ENCODE data around the gene TNNI2. TPM values are rescaled to one million over a fixed set of nuclear protein-coding genes. Genes with fewer than 3 reads are reported as not detected.

The TNNI2 gene
- total RNA-seq, 1 experiment from 2014 or later: not detected

DNA sequence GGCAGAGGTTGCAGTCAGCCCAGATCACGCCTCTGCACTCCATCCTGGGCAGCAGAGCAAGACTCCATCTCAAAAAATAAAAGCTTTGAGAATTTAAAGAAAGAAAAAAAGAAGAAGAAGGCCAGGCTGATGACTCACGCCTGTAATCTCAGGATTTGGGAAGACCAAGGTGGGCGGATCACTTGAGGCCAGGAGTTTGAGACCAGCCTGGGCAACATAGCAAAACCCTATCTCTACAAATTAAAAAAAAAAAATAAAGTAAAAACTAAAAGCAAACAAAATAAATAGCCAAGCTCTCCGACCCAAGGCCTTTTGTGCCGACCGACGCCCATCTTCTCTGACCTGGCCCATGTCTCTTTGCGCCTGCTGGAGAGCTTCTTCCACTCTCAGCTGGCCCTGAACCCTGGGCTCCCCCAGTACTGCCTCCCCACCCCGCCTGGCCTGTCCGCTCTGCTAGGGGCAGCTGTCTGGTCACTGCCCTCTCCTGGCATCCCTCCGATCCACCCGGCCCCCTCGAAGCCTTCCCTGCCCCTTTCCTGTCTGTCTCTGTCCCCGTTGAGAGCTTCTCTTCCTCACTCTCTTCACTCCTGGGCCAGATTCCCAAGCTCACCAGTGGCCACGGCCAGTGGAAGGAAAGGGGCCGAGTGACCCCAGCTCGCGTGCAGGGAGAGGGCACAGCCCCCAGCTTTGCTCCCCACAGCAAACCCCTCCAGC lies 9.3 kb downstream of the TNNI2 start:
- Histone ChIP-seq H3K4me1 (ENCODE audit: insufficient read depth, low read length, poor library complexity, severe bottlenecking) (no peaks in the 10 kb centered on the region), H3K27ac (ENCODE audit: low read depth, low read length, poor library complexity, severe bottlenecking) (no peak overlapping the region), H3K9me3 (ENCODE audit: low read depth, low read length, poor library complexity, severe bottlenecking) (no peaks in the 10 kb centered on the region), H3K27me3 (replicated peaks; ENCODE audit: insufficient read depth, low read depth, low read length, poor library complexity) (peaks cover 9% of the 10 kb centered on the region), H3K36me3 (ENCODE audit: insufficient read depth, low read length, poor library complexity, severe bottlenecking) (no peaks in the 10 kb centered on the region), H3K4me3 (ENCODE audit: low read depth, low read length, poor library complexity, severe bottlenecking) (no peak overlapping the region)
- DNase-seq (ENCODE audit: low spot score): no peak
- ChIA-PET POLR2A (ENCODE audit: low non-redundant PET) (no interaction called here), CTCF (no interaction called here)
- no TSS peak for BruUV-seq (replicated peaks)
- intact Hi-C loops (cut with micrococcal nuclease; ENCODE audit: unreplicated experiment): no loop called here
- no peak for TF ChIP-seq EZH2 (IDR thresholded peaks at IDR 0.05; ENCODE audit: borderline replicate concordance, low read depth, low read length, poor library complexity, severe bottlenecking)
- TF ChIP-seq, protein P1, sequence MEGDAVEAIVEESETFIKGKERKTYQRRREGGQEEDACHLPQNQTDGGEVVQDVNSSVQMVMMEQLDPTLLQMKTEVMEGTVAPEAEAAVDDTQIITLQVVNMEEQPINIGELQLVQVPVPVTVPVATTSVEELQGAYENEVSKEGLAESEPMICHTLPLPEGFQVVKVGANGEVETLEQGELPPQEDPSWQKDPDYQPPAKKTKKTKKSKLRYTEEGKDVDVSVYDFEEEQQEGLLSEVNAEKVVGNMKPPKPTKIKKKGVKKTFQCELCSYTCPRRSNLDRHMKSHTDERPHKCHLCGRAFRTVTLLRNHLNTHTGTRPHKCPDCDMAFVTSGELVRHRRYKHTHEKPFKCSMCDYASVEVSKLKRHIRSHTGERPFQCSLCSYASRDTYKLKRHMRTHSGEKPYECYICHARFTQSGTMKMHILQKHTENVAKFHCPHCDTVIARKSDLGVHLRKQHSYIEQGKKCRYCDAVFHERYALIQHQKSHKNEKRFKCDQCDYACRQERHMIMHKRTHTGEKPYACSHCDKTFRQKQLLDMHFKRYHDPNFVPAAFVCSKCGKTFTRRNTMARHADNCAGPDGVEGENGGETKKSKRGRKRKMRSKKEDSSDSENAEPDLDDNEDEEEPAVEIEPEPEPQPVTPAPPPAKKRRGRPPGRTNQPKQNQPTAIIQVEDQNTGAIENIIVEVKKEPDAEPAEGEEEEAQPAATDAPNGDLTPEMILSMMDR (conservative IDR thresholded peaks at IDR 0.05; ENCODE audit: low read depth, low read length): no peak

DNA sequence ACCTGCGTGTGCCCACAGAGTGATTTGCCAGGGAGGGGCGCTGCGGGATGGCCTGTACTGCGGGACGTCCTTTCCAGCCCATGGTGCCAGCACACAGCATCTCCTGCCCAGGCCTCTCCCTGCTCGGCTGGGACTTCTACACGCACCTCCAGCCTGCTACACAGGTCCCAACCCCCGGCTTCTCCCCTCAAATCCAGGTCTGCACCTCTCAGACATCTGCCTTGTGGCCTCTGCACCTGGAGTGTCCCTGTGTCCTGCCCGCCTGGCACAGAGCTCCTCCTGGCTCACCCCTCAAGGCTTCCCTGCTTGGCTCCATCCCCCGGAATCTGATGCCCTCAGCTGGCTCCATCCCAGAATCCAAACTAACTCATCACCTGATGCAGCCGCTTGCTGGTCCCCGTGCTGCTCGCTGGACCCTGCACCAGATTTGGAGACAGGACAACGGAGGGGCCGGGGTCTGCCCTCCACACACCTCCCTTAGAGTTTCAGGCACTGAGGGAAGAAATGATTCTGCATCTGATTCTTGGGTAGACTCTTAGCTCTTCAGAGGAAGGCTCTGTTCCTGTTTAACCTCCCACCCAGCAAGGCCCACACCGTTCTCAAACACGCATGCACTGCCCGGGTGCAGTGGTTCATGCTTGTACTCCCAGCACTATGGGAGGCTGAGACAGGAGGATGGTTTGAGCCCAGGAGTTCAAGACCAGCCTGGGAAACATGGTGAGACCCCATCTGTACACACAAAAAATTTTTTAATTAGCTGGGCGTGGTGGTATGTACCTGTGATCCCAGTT lies 10.1 kb downstream of the TNNI2 start:
- no peaks in the 10 kb centered on the region for H3K36me3 ChIP-seq (ENCODE audit: insufficient read depth, low read length, poor library complexity, severe bottlenecking)
- POLR2A ChIA-PET (ENCODE audit: low non-redundant PET): no interaction called here
- no TSS peak for BruUV-seq (replicated peaks)
- no peak overlapping the region for H3K4me3 ChIP-seq (ENCODE audit: low read depth, low read length, poor library complexity, severe bottlenecking)
- H3K27me3 ChIP-seq (replicated peaks; ENCODE audit: insufficient read depth, low read depth, low read length, poor library complexity): peaks cover 9% of the 10 kb centered on the region
- DNase-seq (ENCODE audit: low spot score): no peak
- no peaks in the 10 kb centered on the region for H3K4me1 ChIP-seq (ENCODE audit: insufficient read depth, low read length, poor library complexity, severe bottlenecking)
- CTCF ChIA-PET: no interaction called here
- no peaks in the 10 kb centered on the region for H3K9me3 ChIP-seq (ENCODE audit: low read depth, low read length, poor library complexity, severe bottlenecking)
- no peak for TF ChIP-seq EZH2 (IDR thresholded peaks at IDR 0.05; ENCODE audit: borderline replicate concordance, low read depth, low read length, poor library complexity, severe bottlenecking)
- TF ChIP-seq, protein P1 (conservative IDR thresholded peaks at IDR 0.05; ENCODE audit: low read depth, low read length): no peak
- intact Hi-C loops (cut with micrococcal nuclease; ENCODE audit: unreplicated experiment): no loop called here
- no peak overlapping the region for H3K27ac ChIP-seq (ENCODE audit: low read depth, low read length, poor library complexity, severe bottlenecking)

DNA sequence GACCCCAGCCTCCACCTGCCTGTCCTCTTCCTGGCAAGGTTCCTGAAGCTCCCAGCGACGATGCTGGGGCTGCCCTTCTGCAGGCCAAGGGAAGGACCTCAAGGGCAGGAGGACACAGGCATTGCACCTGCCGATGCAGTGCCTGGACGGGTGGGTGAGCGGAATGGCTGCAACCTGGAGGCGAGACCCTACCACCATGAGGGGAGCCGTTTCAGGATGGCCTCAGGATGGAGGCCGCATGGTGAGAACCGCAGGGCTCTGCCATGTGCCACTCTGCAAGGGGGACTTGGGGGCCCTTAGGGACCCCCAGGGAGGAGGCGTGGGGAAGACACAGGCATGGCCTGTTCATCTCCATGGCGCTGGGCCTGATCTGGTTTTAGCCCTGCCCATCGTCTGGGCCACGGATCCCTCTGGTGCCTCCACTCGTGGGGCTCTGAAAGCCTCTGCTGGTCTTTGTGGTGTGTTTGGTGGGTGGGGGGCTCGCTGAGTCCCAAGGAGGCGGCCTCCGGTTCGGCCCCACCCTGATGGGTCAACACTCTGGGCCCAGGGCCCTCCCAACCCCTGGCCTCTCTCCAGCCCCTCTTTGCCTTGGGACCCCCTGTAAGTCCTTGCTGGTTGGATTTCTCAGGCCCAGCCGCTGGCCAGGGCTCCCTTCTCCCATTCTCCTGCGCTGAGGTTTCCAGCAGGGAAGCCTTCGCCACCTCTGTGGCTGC lies 12.8 kb downstream of the TNNI2 start:
- H3K4me1 ChIP-seq (ENCODE audit: insufficient read depth, low read length, poor library complexity, severe bottlenecking): no peaks in the 10 kb centered on the region
- TF ChIP-seq, protein P1 (conservative IDR thresholded peaks at IDR 0.05; ENCODE audit: low read depth, low read length): no peak
- TF ChIP-seq EZH2 (IDR thresholded peaks at IDR 0.05; ENCODE audit: borderline replicate concordance, low read depth, low read length, poor library complexity, severe bottlenecking): no peak
- ChIA-PET POLR2A (ENCODE audit: low non-redundant PET) (no interaction called here), CTCF (no interaction called here)
- H3K36me3 ChIP-seq (ENCODE audit: insufficient read depth, low read length, poor library complexity, severe bottlenecking): no peaks in the 10 kb centered on the region
- H3K4me3 ChIP-seq (ENCODE audit: low read depth, low read length, poor library complexity, severe bottlenecking): no peak overlapping the region
- intact Hi-C loops (cut with micrococcal nuclease; ENCODE audit: unreplicated experiment): no loop called here
- BruUV-seq (replicated peaks): no TSS peak
- H3K27ac ChIP-seq (ENCODE audit: low read depth, low read length, poor library complexity, severe bottlenecking): no peak overlapping the region
- DNase-seq (ENCODE audit: low spot score): no peak
- no peaks in the 10 kb centered on the region for H3K27me3 ChIP-seq (replicated peaks; ENCODE audit: insufficient read depth, low read depth, low read length, poor library complexity)
- H3K9me3 ChIP-seq (ENCODE audit: low read depth, low read length, poor library complexity, severe bottlenecking): no peaks in the 10 kb centered on the region

Measured in A673 (cell line).